ENCODE results near the gene PRND. TPM values are rescaled to one million over a fixed set of nuclear protein-coding genes. Genes with fewer than 3 reads are reported as not detected.

Gene PRND
- polyA plus RNA-seq, 3 donors, result not detected

GRCh38 chr20:4694076-4694475 is 27.6 kb upstream of the PRND start:
- intact Hi-C loops (cut with micrococcal nuclease), result no loop called here
- no peak overlapping the region for H2AFZ ChIP-seq (ENCODE audit: insufficient read depth, low read depth, low read length, poor library complexity, severe bottlenecking)
- peaks cover 3 to 5% of the 10 kb centered on the region in 2 donors for H3K4me1 ChIP-seq (ENCODE audit: control insufficient read depth in 1 of 2, insufficient read depth in 2 of 2, low read length in 2 of 2)
- Mint-ChIP-seq H3K27ac (peak overlapping the region in 3 of 7 donors; percentile 11 to 75 (median 67)), H3K9me3 (no peaks in the 10 kb centered on the region), H3K36me3 (peaks cover 53 to 58% of the 10 kb centered on the region in 2 donors), H3K27me3 (ENCODE audit: low read depth in 3 of 3) (peaks cover 0 to 2% (median 0%) of the 10 kb centered on the region in 3 donors), H3K4me3 (no peak overlapping the region), H3K4me1 (peaks cover 31% of the 10 kb centered on the region)
- no peaks in the 10 kb centered on the region for H3K9me3 ChIP-seq (replicated peaks in 1 of 2; ENCODE audit: control insufficient read depth in 1 of 2, insufficient read depth in 1 of 2, low read length in 2 of 2)
- H3K9ac ChIP-seq (ENCODE audit: insufficient read depth, low read length, poor library complexity, severe bottlenecking), result no peak overlapping the region
- H3K4me2 ChIP-seq (replicated peaks; ENCODE audit: extremely low read depth, low read length, poor library complexity, severe bottlenecking), result no peak overlapping the region
- H3K79me2 ChIP-seq (ENCODE audit: insufficient read depth, low read length), result peaks cover 97% of the 10 kb centered on the region
- peaks cover 96% of the 10 kb centered on the region for H4K20me1 ChIP-seq (ENCODE audit: insufficient read depth, low read length)
- WGBS (ENCODE audit: insufficient coverage), result no CpG with 5 or more reads among the region's 1 CpG
- no peak for TF ChIP-seq CTCF (IDR thresholded peaks at IDR 0.05)
- H3K36me3 ChIP-seq (replicated peaks in 1 of 2; ENCODE audit: control insufficient read depth in 1 of 2, insufficient read depth in 2 of 2, low read length in 2 of 2), result peaks cover 7 to 66% of the 10 kb centered on the region in 2 donors
- H3K27me3 ChIP-seq (ENCODE audit: control insufficient read depth in 2 of 2, insufficient read depth in 2 of 2, low read length in 2 of 2), result no peaks in the 10 kb centered on the region
- no peak overlapping the region for H3K4me3 ChIP-seq (replicated peaks in 1 of 3; ENCODE audit: low read depth in 2 of 3, low read length in 3 of 3)
- H3K27ac ChIP-seq (ENCODE audit: low read depth in 1 of 2, low read length in 2 of 2), result no peak overlapping the region
- no peak for DNase-seq

- no peaks in the 10 kb centered on the region for H3K9me3 Mint-ChIP-seq
- H3K4me3 ChIP-seq (replicated peaks in 1 of 3; ENCODE audit: low read depth in 2 of 3, low read length in 3 of 3), result no peak overlapping the region
- no peaks in the 10 kb centered on the region for H3K4me1 ChIP-seq (ENCODE audit: control insufficient read depth in 1 of 2, insufficient read depth in 2 of 2, low read length in 2 of 2)
- intact Hi-C loops (cut with micrococcal nuclease), result no loop called here
- H3K79me2 ChIP-seq (ENCODE audit: insufficient read depth, low read length), result peaks cover 65% of the 10 kb centered on the region
- H3K9me3 ChIP-seq (replicated peaks in 1 of 2; ENCODE audit: control insufficient read depth in 1 of 2, insufficient read depth in 1 of 2, low read length in 2 of 2), result no peaks in the 10 kb centered on the region
- peaks cover 13% of the 10 kb centered on the region for H3K4me1 Mint-ChIP-seq
- peaks cover 82% of the 10 kb centered on the region for H4K20me1 ChIP-seq (ENCODE audit: insufficient read depth, low read length)
- H3K27me3 ChIP-seq (ENCODE audit: control insufficient read depth in 2 of 2, insufficient read depth in 2 of 2, low read length in 2 of 2), result no peaks in the 10 kb centered on the region
- H3K36me3 Mint-ChIP-seq, result peaks cover 64 to 69% of the 10 kb centered on the region in 2 donors
- no peak overlapping the region for H3K4me2 ChIP-seq (replicated peaks; ENCODE audit: extremely low read depth, low read length, poor library complexity, severe bottlenecking)
- H3K27me3 Mint-ChIP-seq (ENCODE audit: low read depth in 3 of 3), result peaks cover 0 to 2% (median 0%) of the 10 kb centered on the region in 3 donors
- no peak overlapping the region for H2AFZ ChIP-seq (ENCODE audit: insufficient read depth, low read depth, low read length, poor library complexity, severe bottlenecking)
- H3K27ac Mint-ChIP-seq, result peak overlapping the region in 3 of 7 donors; percentile 2 to 44 (median 42)
- no peak for TF ChIP-seq CTCF (IDR thresholded peaks at IDR 0.05)
- no peak overlapping the region for H3K9ac ChIP-seq (ENCODE audit: insufficient read depth, low read length, poor library complexity, severe bottlenecking)
- no peak for DNase-seq
- H3K4me3 Mint-ChIP-seq, result no peak overlapping the region
- peak overlapping the region in 1 of 2 donors; percentile 12 for H3K27ac ChIP-seq (ENCODE audit: low read depth in 1 of 2, low read length in 2 of 2)
- 100% methylated on average over 3 of the region's 7 CpGs for WGBS (ENCODE audit: insufficient coverage)
- H3K36me3 ChIP-seq (replicated peaks in 1 of 2; ENCODE audit: control insufficient read depth in 1 of 2, insufficient read depth in 2 of 2, low read length in 2 of 2), result peaks cover 25 to 71% of the 10 kb centered on the region in 2 donors
Measured at GRCh38 chr20:4697189-4697830, 24.4 kb upstream of the PRND start.

Data from CD14-positive monocyte (primary cell).